Raji (cell line): ENCODE data around the gene RIN3.

ENCODE experiments used
- POLR2A ChIP-seq: IDR thresholded peaks from 2 replicates; pipeline ENCODE4 v1.6.1; 2011; ENCODE audit warnings: low read depth, low read length, control low read depth; ENCODE audit not compliant: insufficient read depth

RIN3 gene

GRCh38 chr14:92584220-92584619, 70.6 kb downstream of the RIN3 start:
- no peak for TF ChIP-seq POLR2A

GRCh38 chr14:92584816-92585215, 71.2 kb downstream of the RIN3 start:
- no peak for TF ChIP-seq POLR2A

- no peak for TF ChIP-seq POLR2A
These were observed 72.7 kb downstream of the RIN3 start for GRCh38 chr14:92585981-92586937.

GRCh38 chr14:92586963-92587699, 73.5 kb downstream of the RIN3 start:
- TF ChIP-seq POLR2A: no peak

GRCh38 chr14:92587700-92588085, 74.1 kb downstream of the RIN3 start:
- TF ChIP-seq POLR2A: no peak

GRCh38 chr14:92589213-92589852, 75.8 kb downstream of the RIN3 start:
- no peak for TF ChIP-seq POLR2A

GRCh38 chr14:92590176-92590575, 76.6 kb downstream of the RIN3 start:
- TF ChIP-seq POLR2A: no peak

GRCh38 chr14:92590941-92591340, 77.4 kb downstream of the RIN3 start:
- TF ChIP-seq POLR2A: no peak

- TF ChIP-seq POLR2A: no peak
These were observed 77.8 kb downstream of the RIN3 start for GRCh38 chr14:92591346-92591745.

GRCh38 chr14:92595267-92595666, 81.7 kb downstream of the RIN3 start:
- no peak for TF ChIP-seq POLR2A

GRCh38 chr14:92596331-92596907, 82.8 kb downstream of the RIN3 start:
- TF ChIP-seq POLR2A: no peak

- TF ChIP-seq POLR2A: no peak
These were observed 84.6 kb downstream of the RIN3 start for GRCh38 chr14:92597906-92598905.

GRCh38 chr14:92599811-92600210, 86.2 kb downstream of the RIN3 start:
- TF ChIP-seq POLR2A: no peak
